Middle frontal gyrus (tissue), 1 donor: Measurements from ENCODE around the gene RNF11.

Source experiments
- DNase-seq: peaks from one replicate; pipeline ENCODE4 v3.0.0-alpha.2; 2015; ENCODE audit warnings: low spot score; ENCODE audit errors: extremely low spot score

RNF11 gene

GRCh38 chr1:51294566-51295184 is 58.6 kb downstream of the RNF11 start:
- no peak for DNase-seq

DNA sequence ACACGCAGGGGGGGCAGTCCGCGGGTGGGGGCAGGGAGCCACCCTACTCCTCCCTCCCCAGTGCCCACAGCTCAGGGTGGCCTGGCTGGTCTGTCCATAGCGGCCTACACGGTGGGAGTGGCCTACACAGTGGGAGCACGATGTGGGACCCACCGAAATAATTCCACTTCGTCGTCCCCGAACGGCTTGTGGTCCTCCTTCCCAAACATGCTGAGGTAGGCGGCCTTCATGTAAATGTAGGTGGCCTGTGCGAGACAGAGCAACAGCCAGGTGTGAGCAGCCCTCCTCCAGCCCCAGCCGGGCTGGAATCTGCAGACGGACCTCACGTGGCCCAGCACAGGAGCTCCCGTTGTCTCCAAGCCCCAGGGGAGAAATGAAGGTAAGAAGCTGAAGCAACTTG is 59.9 kb downstream of the RNF11 start:
- no peak for DNase-seq

- peak; percentile 65 for DNase-seq
These were observed 60.6 kb downstream of the RNF11 start for GRCh38 chr1:51296383-51297357.

DNA sequence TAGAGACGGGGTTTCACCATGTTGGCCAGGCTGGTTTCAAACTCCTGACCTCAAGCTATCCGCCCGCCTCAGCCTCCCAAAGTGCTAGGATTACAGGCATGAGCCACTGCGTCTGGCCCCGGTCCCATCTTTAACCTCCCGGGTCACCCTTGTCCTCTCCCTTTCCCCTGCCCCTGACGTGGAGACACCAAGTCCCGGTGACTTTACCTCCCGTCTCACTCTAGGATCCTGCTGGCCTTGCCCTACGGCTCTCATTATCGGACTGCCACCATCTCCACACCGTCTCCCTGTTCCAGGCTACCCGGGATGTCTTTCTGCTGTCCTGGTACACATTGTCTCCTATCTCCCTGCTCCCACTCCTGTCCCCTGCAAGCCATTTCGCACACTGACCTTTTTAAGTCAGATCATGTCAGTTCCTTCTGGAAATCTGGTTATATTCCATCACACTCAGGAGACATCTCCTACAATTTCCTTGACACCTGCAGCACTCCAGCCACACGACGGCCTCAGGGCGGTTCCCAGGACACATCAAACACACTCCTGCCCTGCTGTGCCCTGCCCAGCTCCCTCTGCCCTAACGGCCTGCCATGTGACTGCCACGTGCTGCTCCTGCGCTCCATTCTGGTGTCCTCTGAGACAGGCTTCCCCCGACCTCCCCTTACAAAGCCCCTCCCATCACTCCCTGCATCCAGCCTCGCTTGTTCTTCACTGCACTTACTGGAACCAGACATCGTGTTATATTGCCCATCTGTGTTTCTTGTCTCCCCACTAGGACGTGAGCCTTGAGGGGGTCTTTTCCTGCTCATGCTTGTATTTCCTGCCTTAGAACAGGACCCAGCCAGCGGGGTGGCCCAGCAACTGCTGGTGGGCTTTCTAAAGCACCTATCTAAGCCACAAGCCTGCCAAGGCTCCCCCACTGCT is 61.6 kb downstream of the RNF11 start:
- no peak for DNase-seq

GRCh38 chr1:51298322-51298705 is 62.2 kb downstream of the RNF11 start:
- no peak for DNase-seq

- no peak for DNase-seq
These were observed 63.3 kb downstream of the RNF11 start for GRCh38 chr1:51299185-51299885.

GRCh38 chr1:51299981-51300670 is 64.1 kb downstream of the RNF11 start:
- DNase-seq = no peak

- DNase-seq = no peak
These were observed 65.2 kb downstream of the RNF11 start for GRCh38 chr1:51301152-51301843.

GRCh38 chr1:51301844-51302162 is 65.7 kb downstream of the RNF11 start:
- no peak for DNase-seq

- no peak for DNase-seq
These were observed 66.2 kb downstream of the RNF11 start for GRCh38 chr1:51302270-51302669.

- no peak for DNase-seq
These were observed 66.7 kb downstream of the RNF11 start for GRCh38 chr1:51302746-51303145.

GRCh38 chr1:51303315-51303714 is 67.2 kb downstream of the RNF11 start:
- no peak for DNase-seq

DNA sequence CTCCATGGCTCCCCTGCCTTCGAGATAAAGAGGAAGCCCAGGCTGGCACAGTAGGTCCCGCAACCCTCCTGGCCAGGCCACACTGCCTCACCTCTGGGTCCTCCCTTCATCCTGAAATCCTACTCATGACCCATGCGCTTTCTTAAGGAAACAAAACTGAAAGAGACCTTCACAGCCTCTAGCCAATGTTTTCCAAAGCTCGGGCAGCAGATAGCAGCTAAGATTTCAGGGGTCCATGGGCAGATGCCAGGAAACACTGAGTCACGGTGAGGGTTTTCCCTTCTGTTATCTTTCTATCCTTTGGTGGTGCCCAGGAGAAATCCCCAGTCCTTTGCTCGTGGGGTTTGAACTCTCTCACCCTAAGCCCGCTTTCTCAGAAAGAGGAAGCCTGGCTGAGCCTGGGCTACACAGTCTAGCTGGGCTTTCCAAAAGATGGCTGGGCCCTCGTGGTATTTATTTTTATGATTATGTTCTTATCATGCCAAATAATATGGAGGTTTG is 67.7 kb downstream of the RNF11 start:
- no peak for DNase-seq

GRCh38 chr1:51304360-51304759 is 68.3 kb downstream of the RNF11 start:
- no peak for DNase-seq

DNA sequence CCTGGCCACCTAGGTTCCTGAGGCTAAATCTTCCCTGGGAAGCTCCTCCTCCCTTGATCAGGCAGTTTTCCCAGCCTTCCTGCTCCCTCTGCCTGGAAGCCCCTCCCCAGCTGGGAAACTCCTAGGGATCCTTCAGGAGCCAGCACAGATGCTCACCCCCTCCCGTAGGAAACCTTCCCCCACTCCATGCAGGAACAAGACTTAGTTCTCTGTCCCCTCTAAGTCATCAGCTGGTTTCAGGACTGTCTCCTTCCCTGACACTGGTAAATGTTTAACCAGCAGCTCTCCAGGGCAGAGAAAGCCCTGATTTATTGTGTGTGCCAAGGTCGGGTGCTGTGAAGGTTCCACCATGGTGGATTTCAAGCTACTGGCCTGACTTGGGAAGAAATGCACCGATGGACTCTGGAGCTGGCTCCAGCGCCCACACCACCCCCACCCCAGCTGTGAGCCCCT is 69.3 kb downstream of the RNF11 start:
- no peak for DNase-seq

DNA sequence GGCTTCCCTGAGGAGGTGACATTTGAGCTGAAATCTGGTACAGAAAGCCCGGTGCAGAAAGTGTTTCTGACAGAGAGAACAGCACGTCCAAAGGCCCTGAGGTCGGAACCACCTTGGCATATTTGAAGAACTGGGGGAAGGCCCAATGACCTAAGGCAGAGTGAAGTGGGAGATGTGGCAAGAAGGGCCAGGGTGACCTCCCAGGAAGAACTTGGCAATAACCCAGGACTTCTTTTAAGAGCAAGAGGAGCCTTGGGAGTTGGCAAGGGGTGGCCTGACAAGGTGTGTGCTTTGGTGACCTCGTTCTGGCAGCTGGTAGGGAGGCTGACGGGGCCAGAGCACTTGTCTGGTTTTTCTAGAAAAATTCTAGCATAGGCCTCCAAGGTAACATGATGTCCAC is 70.9 kb downstream of the RNF11 start:
- no peak for DNase-seq

GRCh38 chr1:51308636-51309035 is 72.6 kb downstream of the RNF11 start:
- no peak for DNase-seq

- no peak for DNase-seq
These were observed 73.2 kb downstream of the RNF11 start for GRCh38 chr1:51309291-51309690.

DNA sequence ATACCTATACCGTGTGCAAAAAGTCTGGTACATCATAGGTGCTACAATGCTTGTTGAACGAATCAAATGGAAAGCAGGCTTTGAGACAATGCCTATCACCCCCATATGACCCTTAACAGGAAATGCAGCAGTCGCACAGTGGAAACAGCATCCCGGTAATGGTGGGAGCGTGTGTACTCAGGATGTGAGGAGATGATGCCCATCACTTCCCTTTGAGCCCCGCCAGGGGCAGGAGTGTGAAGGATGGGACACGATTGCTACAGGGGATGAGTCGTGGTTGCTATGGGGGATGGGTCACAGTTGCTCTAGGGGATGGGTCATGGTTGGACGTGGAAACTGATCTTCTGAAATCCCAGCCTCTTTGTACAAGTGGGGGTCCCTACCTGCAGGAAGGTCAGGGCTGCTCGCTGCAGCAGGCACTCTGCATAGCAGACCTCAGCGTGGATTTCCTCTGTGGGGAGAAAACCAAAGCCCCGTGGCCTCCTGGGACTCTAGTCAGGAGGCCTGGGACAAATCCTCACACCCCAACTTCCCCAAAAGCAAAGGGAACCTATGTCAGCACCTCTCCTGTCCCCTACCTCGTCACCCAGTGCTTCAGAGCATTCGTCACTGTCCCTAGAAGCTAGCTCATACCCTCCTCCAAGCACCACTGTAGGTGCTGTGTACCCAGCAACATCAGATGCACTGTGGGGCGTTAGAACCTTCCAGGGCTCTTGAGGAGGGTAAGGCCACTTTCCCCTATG is 75.0 kb downstream of the RNF11 start:
- DNase-seq = no peak
